HepG2 (cell line): Measurements from ENCODE around the gene TUBAL3. TPM values are rescaled to one million over a fixed set of nuclear protein-coding genes. Genes with fewer than 3 reads are reported as not detected.
A peak's percentile ranks its signal among the peaks of the same experiment; 100 is the strongest.

Source experiments
- ATF4 ChIP-seq, 2 experiments: fragments of 450-650 bp in 1 of 2; sonication (generic) in 1 of 2; formaldehyde crosslinking; IDR thresholded peaks; 2 replicates each; pipeline versions ENCODE4 v1.5.0 to v1.8.0; 2020 to 2022; ENCODE audit warnings: mild to moderate bottlenecking in 1 of 2, missing genetic modification reagents in 1 of 2
- CEBPZ ChIP-seq: IDR thresholded peaks from 2 replicates; pipeline ENCODE4 v1.6.1; 2012; ENCODE audit warnings: low read length, improper control_type of control experiment
- GMEB1 ChIP-seq: sonication (generic); formaldehyde crosslinking; IDR thresholded peaks from 2 replicates; pipeline ENCODE4 v1.5.1; 2020; ENCODE audit warnings: missing genetic modification reagents, mild to moderate bottlenecking, borderline replicate concordance
- HMG20B ChIP-seq: conservative IDR thresholded peaks from 2 replicates; pipeline ENCODE4 v1.6.1; 2016; ENCODE audit warnings: missing genetic modification reagents, missing compliant biosample characterization
- HOXA9 ChIP-seq: sonication (generic); formaldehyde crosslinking; IDR thresholded peaks from 2 replicates; pipeline ENCODE4 v1.8.1; 2022; ENCODE audit warnings: missing genetic modification reagents, mild to moderate bottlenecking, moderate library complexity, borderline replicate concordance
- NFKBIZ ChIP-seq: IDR thresholded peaks from 2 replicates; pipeline ENCODE4 v1.6.1; 2018; ENCODE audit warnings: missing genetic modification reagents, missing compliant biosample characterization
- RXRA ChIP-seq: sonication (generic); formaldehyde crosslinking; IDR thresholded peaks from 2 replicates; pipeline ENCODE4 v1.5.1; 2020; ENCODE audit warnings: missing genetic modification reagents
- SIN3B ChIP-seq: fragments of 150-350 bp; IDR thresholded peaks from 2 replicates; pipeline ENCODE4 v1.6.1; 2014; ENCODE audit warnings: low read length
- SMAD1 ChIP-seq: sonication (generic); formaldehyde crosslinking; IDR thresholded peaks from 2 replicates; pipeline ENCODE4 v1.4.0; 2020; ENCODE audit warnings: missing genetic modification reagents, low read depth, mild to moderate bottlenecking, borderline replicate concordance
- SMAD3 ChIP-seq: sonication (generic); formaldehyde crosslinking; IDR thresholded peaks from 2 replicates; pipeline ENCODE4 v1.4.0; 2020; ENCODE audit warnings: missing genetic modification reagents
- STAT6 ChIP-seq: sonication (generic); formaldehyde crosslinking; IDR thresholded peaks from 2 replicates; pipeline ENCODE4 v1.4.0; 2020; ENCODE audit warnings: missing genetic modification reagents, mild to moderate bottlenecking, borderline replicate concordance
- TEAD2 ChIP-seq: sonication (generic); formaldehyde crosslinking; IDR thresholded peaks from 2 replicates; pipeline ENCODE4 v1.9.0; 2021; ENCODE audit warnings: missing genetic modification reagents
- U2AF2 ChIP-seq: fragments of 200-400 bp; formaldehyde crosslinking; IDR thresholded peaks from 2 replicates; pipeline ENCODE4 v1.6.1; 2017; ENCODE audit warnings: low read depth, mild to moderate bottlenecking, low read length
- ZBTB3 ChIP-seq: sonication (generic); formaldehyde crosslinking; IDR thresholded peaks from 2 replicates; pipeline ENCODE4 v1.4.0; 2020; ENCODE audit warnings: low read depth, mild to moderate bottlenecking, moderate library complexity, missing genetic modification reagents, borderline replicate concordance
- ZFP41 ChIP-seq: sonication (generic); formaldehyde crosslinking; IDR thresholded peaks from 2 replicates; pipeline ENCODE4 v1.4.0; 2020; ENCODE audit warnings: mild to moderate bottlenecking, missing genetic modification reagents, borderline replicate concordance
- ZNF136 ChIP-seq: sonication (generic); formaldehyde crosslinking; IDR thresholded peaks from 2 replicates; pipeline ENCODE4 v1.8.1; 2022; ENCODE audit warnings: low read depth, mild to moderate bottlenecking, moderate library complexity, missing genetic modification reagents
- ZNF180 ChIP-seq: sonication (generic); formaldehyde crosslinking; IDR thresholded peaks from 2 replicates; pipeline ENCODE4 v1.4.0; 2020; ENCODE audit warnings: low read depth, missing genetic modification reagents, borderline replicate concordance
- ZNF451 ChIP-seq: sonication (generic); formaldehyde crosslinking; IDR thresholded peaks from 2 replicates; pipeline ENCODE4 v1.5.0; 2020; ENCODE audit warnings: mild to moderate bottlenecking, missing genetic modification reagents
- ZNF644 ChIP-seq: IDR thresholded peaks from 2 replicates; pipeline ENCODE4 v1.6.1; 2016; ENCODE audit warnings: low read depth
- ZNF724P ChIP-seq: sonication (generic); formaldehyde crosslinking; IDR thresholded peaks from 2 replicates; pipeline ENCODE4 v1.8.0; 2022; ENCODE audit warnings: missing genetic modification reagents, borderline replicate concordance
- ZNF766 ChIP-seq: sonication (generic); formaldehyde crosslinking; IDR thresholded peaks from 2 replicates; pipeline ENCODE4 v1.5.0; 2020; ENCODE audit warnings: missing genetic modification reagents, borderline replicate concordance
- polyA plus RNA-seq, 8 experiments: library from polyadenylated mRNA; depleted of rRNA in 3 of 8; stranded (reverse) in 7 of 8; unstranded in 1 of 8; fragments of >200 nt; fragmentation: Illumina TruSeq in 4 of 8; extraction: Trizol in 4 of 8; gene quantifications; 2 replicates each; pipeline versions ENCODE4 v1.2.1 to v1.2.3, GENCODE V29; 2011 to 2016; ENCODE audit warnings: low read depth in 4 of 8, missing spikeins in 1 of 8, mixed read lengths in 1 of 8; ENCODE audit not compliant: insufficient read depth in 1 of 8
- total RNA-seq, 5 experiments: library from RNA; depleted of rRNA; stranded (reverse); fragments of >200 nt; fragmentation: Illumina TruSeq; extraction: Trizol; gene quantifications; 2 replicates each; pipeline ENCODE4 v1.2.3, GENCODE V29; 2016; ENCODE audit warnings: low read depth in 1 of 5

Gene TUBAL3
- total and polyA plus RNA-seq, 2 of the 13 experiments (the other 11 are each of a cell fraction or from before 2014, with no cell fraction given): 0.07 to 0.26 TPM

- no peak for TF ChIP-seq U2AF2
- peak; percentile 92 for TF ChIP-seq NFKBIZ (CRISPR knock-in tag)
- TF ChIP-seq HMG20B: peak; percentile 71; the same call in 1 of the 2 replicates
- TF ChIP-seq HOXA9 (CRISPR knock-in tag): no peak
- TF ChIP-seq RXRA (CRISPR knock-in tag): peak; percentile 69
- TF ChIP-seq SIN3B: peak; percentile 61; the same call in 1 of the 2 replicates
- TF ChIP-seq ZNF136: no peak
- 0 out of 2 replicates have a peak, but pooled peaks have one; percentile 24 for TF ChIP-seq ZNF644 (CRISPR knock-in tag)
- peak; percentile 85; the same call in 1 of the 2 replicates for TF ChIP-seq ZNF724P (CRISPR knock-in tag)
- TF ChIP-seq TEAD2 (CRISPR knock-in tag): no peak
- peak; percentile 65; the same call in 1 of the 2 replicates for TF ChIP-seq SMAD3 (CRISPR knock-in tag)
- TF ChIP-seq ATF4 (CRISPR knock-in tag; IDR thresholded peaks at IDR 0.05): no peak
- TF ChIP-seq ZFP41: no peak; the same call in 1 of the 2 replicates
- 0 out of 2 replicates have a peak, but pooled peaks have one; percentile 86 for TF ChIP-seq SMAD1 (CRISPR knock-in tag)
- TF ChIP-seq ZNF180 (CRISPR knock-in tag): no peak
- no peak; the same call in 1 of the 2 replicates for TF ChIP-seq GMEB1 (CRISPR knock-in tag)
- 0 out of 2 replicates have a peak, but pooled peaks have one; percentile 30 for TF ChIP-seq ZNF451 (CRISPR knock-in tag)
- TF ChIP-seq ZNF766: peak; percentile 86; the same call in 1 of the 2 replicates
- peak; percentile 83; the same call in 1 of the 2 replicates for TF ChIP-seq STAT6 (CRISPR knock-in tag)
- 0 out of 2 replicates have a peak, but pooled peaks have one; percentile 41 for TF ChIP-seq ZBTB3
- TF ChIP-seq CEBPZ: no peak
These were observed 41.8 kb upstream of the TUBAL3 start (continued) for GRCh38 chr10:5446390-5446926.
